NT2/D1 (cell line): ENCODE data around the gene PPP1R17.

Experiments
- SUZ12 ChIP-seq: IDR thresholded peaks from 2 replicates; pipeline ENCODE4 v1.6.1; 2011; ENCODE audit not compliant: insufficient read length, insufficient read depth; ENCODE audit errors: extremely low read depth
- YY1 ChIP-seq: IDR thresholded peaks from 2 replicates; pipeline ENCODE4 v1.6.1; 2011; ENCODE audit not compliant: insufficient read length, insufficient read depth
- ZNF274 ChIP-seq: IDR thresholded peaks from 2 replicates; pipeline ENCODE4 v1.6.1; 2011; ENCODE audit warnings: mild to moderate bottlenecking, low read depth, low read length

- TF ChIP-seq ZNF274 = no peak
- TF ChIP-seq YY1 = no peak
- TF ChIP-seq SUZ12 = no peak
Observed at GRCh38 chr7:31692451-31692850, 5.4 kb downstream of the PPP1R17 start.
